Measurements from ENCODE around the gene PCDH12.

The PCDH12 gene

GRCh38 chr5:141909212-141909611 lies 48.8 kb downstream of the PCDH12 start:
- no peak for DNase-seq (ENCODE audit: low read depth, low spot score)

- no peak for DNase-seq (ENCODE audit: low read depth, low spot score)
Measured at GRCh38 chr5:141908796-141909195, 49.2 kb downstream of the PCDH12 start.

- no peak for DNase-seq (ENCODE audit: low read depth, low spot score)
Measured at GRCh38 chr5:141906972-141907371, 51.0 kb downstream of the PCDH12 start.

- DNase-seq (ENCODE audit: low read depth, low spot score): no peak
Measured at GRCh38 chr5:141906517-141906916, 51.5 kb downstream of the PCDH12 start.

GRCh38 chr5:141904551-141904950 lies 53.5 kb downstream of the PCDH12 start:
- DNase-seq (ENCODE audit: low read depth, low spot score): no peak

- no peak for DNase-seq (ENCODE audit: low read depth, low spot score)
Measured at GRCh38 chr5:141903261-141903660, 54.7 kb downstream of the PCDH12 start.

- DNase-seq (ENCODE audit: low read depth, low spot score): no peak
Measured at GRCh38 chr5:141902015-141902814, 55.8 kb downstream of the PCDH12 start.

GRCh38 chr5:141898448-141899049 lies 59.5 kb downstream of the PCDH12 start:
- no peak for DNase-seq (ENCODE audit: low read depth, low spot score)

GRCh38 chr5:141897425-141897824 lies 60.6 kb downstream of the PCDH12 start:
- no peak for DNase-seq (ENCODE audit: low read depth, low spot score)
